BJ (cell line): ENCODE results near the gene SLC24A4. TPM values are rescaled to one million over a fixed set of nuclear protein-coding genes. Genes with fewer than 3 reads are reported as not detected.
A peak's percentile ranks its signal among the peaks of the same experiment; 100 is the strongest.

Experiments
- CTCF ChIA-PET: fragments of 350-600 bp; formaldehyde crosslinking; extraction: SDS; loops from one replicate; lab custom pipeline; 2021; ENCODE audit warnings: antibody characterized with exemption, inconsistent platforms; lab: Yijun Ruan, JAX
- POLR2A ChIA-PET: fragments of 300-600 bp; sonication (Branson Sonifier 250); formaldehyde crosslinking; extraction: SDS; loops from one replicate; lab custom pipeline; 2021; ENCODE audit warnings: antibody characterized with exemption; lab: Charles Lee
- DNase-seq: peaks from one replicate; pipeline ENCODE4 v3.0.0-alpha.2; 2011; ENCODE audit warnings: low read depth
- H3K27me3 ChIP-seq: 2 replicates; pipeline ENCODE4 v1.6.0; 2011; ENCODE audit warnings: low read length; ENCODE audit not compliant: control insufficient read depth, insufficient read depth
- H3K36me3 ChIP-seq: 2 replicates; pipeline ENCODE4 v1.5.1; 2011; ENCODE audit warnings: low read length; ENCODE audit not compliant: control insufficient read depth, insufficient read depth
- H3K4me3 ChIP-seq: 2 replicates; pipeline ENCODE4 v1.5.1; 2011; ENCODE audit warnings: low read depth, mild to moderate bottlenecking, control low read depth, low read length
- CTCF ChIP-seq: IDR thresholded peaks from 2 replicates; pipeline ENCODE4 v1.5.1; 2011; ENCODE audit warnings: low read depth, mild to moderate bottlenecking, control low read depth, inconsistent platforms, low read length, moderate library complexity; ENCODE audit not compliant: insufficient read depth
- polyA plus RNA-seq: library from polyadenylated mRNA; depleted of rRNA; stranded (reverse); fragments of >200 nt; gene quantifications from 2 replicates; pipeline ENCODE4 v1.2.3, GENCODE V29; 2011

SLC24A4 gene
- polyA plus RNA-seq, 1 experiment = not detected

DNA sequence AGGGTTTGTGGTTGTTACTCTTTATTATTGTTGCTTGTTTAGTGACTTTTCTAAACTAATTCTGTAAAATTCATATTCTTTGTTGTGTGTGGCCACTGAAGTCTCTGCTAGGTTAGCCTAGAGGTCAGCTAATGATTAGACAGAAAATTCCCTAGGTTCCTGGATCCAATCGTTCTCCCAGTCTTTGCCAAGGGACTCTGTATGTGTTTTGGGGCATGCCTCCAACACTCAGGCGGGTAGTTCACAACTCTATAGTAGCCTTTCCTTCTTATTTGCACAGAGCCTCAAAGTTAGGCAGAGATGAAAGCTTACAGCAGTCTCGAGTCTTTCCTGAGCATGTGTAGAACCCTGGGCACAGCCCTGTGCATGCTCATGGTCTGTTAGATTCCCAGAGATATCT lies 157.9 kb downstream of the SLC24A4 start:
- ChIA-PET CTCF (interaction anchor here (0.9 to 1.7 kb wide), 5 partner anchors 9 to 304 kb away, joined by 3 to 6 read pairs (median 3); no protein-coding TSS in a partner anchor), POLR2A (no interaction called here)
- no peak overlapping the region for H3K4me3 ChIP-seq
- no peak for DNase-seq
- no peaks in the 10 kb centered on the region for H3K36me3 ChIP-seq
- 0 out of 2 replicates have a peak, but pooled peaks cover 5% of the 10 kb centered on the region for H3K27me3 ChIP-seq
- no peak for TF ChIP-seq CTCF

DNA sequence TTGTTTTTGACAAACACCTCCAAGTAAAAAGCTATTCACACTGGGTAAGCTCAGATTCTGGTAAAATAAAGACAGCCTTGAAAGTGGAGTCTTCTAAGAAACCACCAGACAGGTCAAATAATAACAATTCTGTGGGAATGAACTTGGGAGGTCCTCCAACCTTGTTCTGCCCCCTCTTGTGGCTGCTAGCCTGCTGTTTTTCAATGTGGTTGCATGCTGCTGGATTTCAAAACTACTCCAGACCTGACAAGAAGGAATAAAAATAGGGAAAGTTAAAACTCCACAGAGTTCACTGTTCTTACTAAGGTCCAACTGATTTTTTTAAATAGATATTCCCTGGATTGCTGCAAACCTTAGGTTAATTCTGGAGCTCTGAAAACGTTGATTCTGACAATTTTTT lies 158.4 kb downstream of the SLC24A4 start:
- ChIA-PET CTCF (interaction anchor here (0.9 to 1.7 kb wide), 5 partner anchors 9 to 303 kb away, joined by 3 to 6 read pairs (median 3); no protein-coding TSS in a partner anchor), POLR2A (no interaction called here)
- no peak overlapping the region for H3K4me3 ChIP-seq
- no peak for DNase-seq
- peak; percentile 57 for TF ChIP-seq CTCF
- H3K27me3 ChIP-seq = 0 out of 2 replicates have a peak, but pooled peaks cover 5% of the 10 kb centered on the region
- no peaks in the 10 kb centered on the region for H3K36me3 ChIP-seq

- no peaks in the 10 kb centered on the region for H3K36me3 ChIP-seq
- POLR2A ChIA-PET = no interaction called here
- no peak for DNase-seq
- CTCF ChIA-PET = interaction anchor here (0.9 to 1.7 kb wide), 3 partner anchors 10 to 302 kb away, joined by 3 to 6 read pairs (median 3); no protein-coding TSS in a partner anchor
- no peak overlapping the region for H3K4me3 ChIP-seq
- TF ChIP-seq CTCF = no peak
- 0 out of 2 replicates have a peak, but pooled peaks cover 5% of the 10 kb centered on the region for H3K27me3 ChIP-seq
These were observed 159.0 kb downstream of the SLC24A4 start for GRCh38 chr14:92481811-92482555.

DNA sequence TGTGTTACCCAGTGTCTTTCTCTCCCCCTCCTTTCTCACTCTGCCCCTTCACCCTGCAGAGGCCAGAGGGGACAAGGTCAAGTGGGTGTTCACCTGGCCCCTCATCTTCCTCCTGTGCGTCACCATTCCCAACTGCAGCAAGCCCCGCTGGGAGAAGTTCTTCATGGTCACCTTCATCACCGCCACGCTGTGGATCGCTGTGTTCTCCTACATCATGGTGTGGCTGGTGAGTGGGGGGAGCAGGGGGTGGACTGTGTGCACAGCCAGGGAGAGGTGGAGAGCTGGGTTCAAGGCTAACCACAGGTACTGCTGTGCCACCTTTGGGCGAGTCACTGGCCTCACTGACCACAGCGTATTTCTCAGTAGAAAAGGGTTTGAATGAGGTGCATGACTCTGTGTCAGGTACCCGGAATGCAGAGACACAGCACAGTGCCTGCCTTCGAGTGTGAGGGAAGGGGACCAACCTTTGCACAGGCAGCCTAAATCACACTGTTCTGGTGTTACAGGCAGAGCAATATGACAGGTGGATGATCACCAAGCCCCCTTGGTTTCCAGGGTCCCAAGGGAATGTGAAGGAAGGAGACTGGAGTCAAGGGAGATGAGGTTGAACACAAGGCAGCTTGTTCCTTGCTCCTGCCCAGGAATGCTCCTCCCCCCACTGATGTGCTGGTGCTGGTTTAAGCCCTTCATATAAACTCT lies 159.8 kb downstream of the SLC24A4 start:
- CTCF ChIA-PET = interaction anchor here (0.9 kb wide), 1 partner anchor 8 kb away, joined by 3 read pairs; no protein-coding TSS in a partner anchor
- no peak for TF ChIP-seq CTCF
- 0 out of 2 replicates have a peak, but pooled peaks cover 5% of the 10 kb centered on the region for H3K27me3 ChIP-seq
- POLR2A ChIA-PET = no interaction called here
- DNase-seq = no peak
- no peaks in the 10 kb centered on the region for H3K36me3 ChIP-seq
- H3K4me3 ChIP-seq = no peak overlapping the region
